Coronary artery (tissue), 2 donors: ENCODE results near the gene LEPROT.

Experiments
- DNase-seq: peaks from one replicate; pipeline ENCODE4 v3.0.0-alpha.2; 2017; ENCODE audit warnings: low spot score
- H3K27ac ChIP-seq, 2 donors: fragments of 200-600 bp; sonication (generic); one replicate each; pipeline ENCODE4 v1.5.1; 2016 to 2019
- H3K4me3 ChIP-seq: fragments of 200-600 bp; sonication (generic); 2 replicates; pipeline ENCODE4 v1.5.1; 2016; ENCODE audit warnings: mild to moderate bottlenecking, moderate library complexity
- CTCF ChIP-seq: fragments of 200-600 bp; sonication (generic); IDR thresholded peaks from one replicate; pipeline ENCODE4 v1.5.1; 2019; ENCODE audit warnings: antibody characterized with exemption

Gene LEPROT

DNA sequence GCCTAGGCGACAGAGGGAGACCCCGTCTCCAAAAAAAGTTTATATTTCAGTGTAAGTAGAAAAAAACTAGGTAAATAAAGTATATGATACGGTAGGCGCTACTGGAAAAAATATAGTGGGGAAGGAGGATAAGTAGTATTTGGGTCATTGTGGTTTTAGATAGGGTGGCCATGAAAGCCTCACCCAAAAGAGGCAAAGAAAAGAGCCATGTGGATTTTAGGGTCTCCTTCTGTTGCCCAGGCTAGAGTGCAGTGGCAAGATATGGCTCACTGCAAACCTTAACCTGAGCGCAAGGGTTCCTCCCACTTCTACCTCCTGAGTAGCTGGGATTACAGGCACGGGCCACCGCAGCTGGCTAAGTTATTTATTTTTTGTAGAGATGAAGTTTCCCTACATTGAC, 17.1 kb downstream of the LEPROT start:
- no peak for TF ChIP-seq CTCF
- Histone ChIP-seq H3K4me3 (no peak overlapping the region), H3K27ac (no peak overlapping the region)
- no peak for DNase-seq

DNA sequence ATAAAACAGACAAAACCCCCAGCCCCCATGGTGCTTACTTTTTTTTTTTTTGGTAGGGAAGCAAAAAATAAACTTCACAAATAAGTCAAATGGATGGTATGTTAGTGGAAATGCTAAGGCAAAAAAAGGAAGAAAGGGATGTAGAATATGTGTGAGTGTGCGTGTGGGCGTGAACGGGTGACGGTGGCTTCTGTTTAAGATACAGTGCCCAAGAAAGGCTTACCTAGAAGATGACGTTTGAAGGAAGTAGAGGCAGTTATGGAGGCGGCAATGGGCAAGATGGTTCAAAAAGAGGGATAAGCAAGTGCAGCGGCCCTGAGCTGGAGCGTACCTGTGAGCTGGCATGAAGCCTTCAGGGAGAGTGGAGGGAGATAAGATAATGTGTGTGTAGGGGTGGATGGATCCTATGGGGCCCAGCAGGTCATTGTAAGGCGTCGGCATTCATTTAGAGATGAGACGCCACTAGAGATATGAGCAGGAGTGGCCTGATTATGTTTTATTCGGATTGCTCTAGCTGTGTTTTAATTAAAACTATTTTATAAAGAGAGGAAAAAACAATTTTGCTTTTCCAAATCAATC, 19.9 kb downstream of the LEPROT start:
- no peak for TF ChIP-seq CTCF

DNA sequence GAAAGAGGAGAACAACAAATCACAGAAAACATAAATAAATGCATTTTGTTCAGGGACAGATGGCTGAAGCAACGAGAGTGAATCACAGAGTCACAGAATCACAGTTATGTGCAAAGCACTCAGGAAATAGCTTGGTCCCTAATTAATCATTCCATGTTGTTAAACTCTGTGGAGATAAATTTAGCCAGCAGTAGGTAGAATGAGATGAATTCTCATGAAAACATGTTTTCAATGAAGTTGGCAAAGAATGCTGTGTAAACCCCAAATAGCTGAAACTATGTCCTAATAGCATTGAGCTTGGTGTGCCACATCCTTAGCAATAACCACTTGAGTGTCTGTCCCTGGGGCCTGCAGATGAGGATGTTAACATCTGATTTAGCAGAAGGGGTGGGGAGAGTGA, 20.4 kb downstream of the LEPROT start:
- DNase-seq = no peak
- Histone ChIP-seq H3K27ac (no peak overlapping the region), H3K4me3 (no peak overlapping the region)
- no peak for TF ChIP-seq CTCF

More for the DNA sequence above, 19.9 kb downstream of the LEPROT start:
- no peak for DNase-seq
- Histone ChIP-seq H3K4me3 (no peak overlapping the region), H3K27ac (no peak overlapping the region)

DNA sequence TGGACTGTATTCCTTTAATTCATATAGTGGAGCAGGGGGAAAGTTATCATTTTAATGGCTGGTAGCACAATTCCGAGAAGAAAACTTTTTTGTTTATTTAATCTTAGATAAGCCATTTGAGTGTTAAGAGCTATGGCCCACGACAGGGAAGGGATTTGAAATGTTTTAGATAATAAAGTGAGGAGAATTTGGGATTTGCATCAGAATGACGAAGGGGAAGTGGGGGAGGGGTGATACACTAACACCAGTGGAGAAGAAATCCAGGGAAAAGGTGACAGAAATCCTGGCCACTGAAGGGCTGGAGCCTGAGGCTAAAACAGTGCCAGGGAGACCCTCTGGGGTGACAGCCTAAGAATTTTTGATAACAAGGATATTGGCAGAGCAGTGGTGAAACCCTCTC, 21.0 kb downstream of the LEPROT start:
- TF ChIP-seq CTCF = no peak
- no peak for DNase-seq

DNA sequence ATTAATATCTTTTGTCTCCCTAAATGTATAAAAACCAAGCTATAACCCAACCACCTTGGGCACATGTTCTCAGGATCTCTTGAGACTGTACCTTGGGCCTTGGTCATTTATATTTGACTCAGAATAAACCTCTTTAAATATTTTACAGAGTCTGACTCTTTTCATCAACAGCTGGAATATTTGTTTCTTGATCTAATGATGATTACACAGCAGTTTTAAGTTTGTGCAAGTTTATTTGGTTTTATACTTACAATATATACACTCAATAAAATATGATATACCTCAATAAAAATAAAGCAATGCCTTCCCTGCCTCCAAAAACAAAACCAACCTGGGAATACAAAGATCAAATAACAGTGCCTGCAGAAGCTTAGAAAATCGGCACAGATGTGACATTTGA, 22.0 kb downstream of the LEPROT start:
- Histone ChIP-seq H3K4me3 (no peak overlapping the region), H3K27ac (no peak overlapping the region)
- no peak for DNase-seq
- TF ChIP-seq CTCF = no peak

More for the DNA sequence above, 21.0 kb downstream of the LEPROT start:
- no peak overlapping the region for H3K4me3 ChIP-seq
- H3K27ac ChIP-seq = no peak overlapping the region

- TF ChIP-seq CTCF = no peak
- Histone ChIP-seq H3K27ac (no peak overlapping the region), H3K4me3 (no peak overlapping the region)
- DNase-seq = no peak
These were observed 23.2 kb downstream of the LEPROT start for GRCh38 chr1:65443647-65444046.

- DNase-seq = no peak
- H3K27ac ChIP-seq = no peak overlapping the region
- TF ChIP-seq CTCF = no peak
- H3K4me3 ChIP-seq = no peak overlapping the region
These were observed 23.7 kb downstream of the LEPROT start for GRCh38 chr1:65444128-65444640.
